ENCODE data around the gene MEI4. TPM values are rescaled to one million over a fixed set of nuclear protein-coding genes. Genes with fewer than 3 reads are reported as not detected.

MEI4 gene
- total RNA-seq, 4 donors from 2014 or later = 0.09 TPM; not detected in 3

- ATAC-seq (ENCODE audit: low FRiP score) = no peak
- DNase-seq (ENCODE audit: low spot score) = no peak
These were observed 181.8 kb downstream of the MEI4 start for GRCh38 chr6:77834591-77834996.

GRCh38 chr6:77837034-77837784 lies 184.4 kb downstream of the MEI4 start:
- ATAC-seq (ENCODE audit: low FRiP score) = no peak
- DNase-seq (ENCODE audit: low spot score) = no peak
- no peak for TF ChIP-seq CTCF (IDR thresholded peaks at IDR 0.05)

More at GRCh38 chr6:77834591-77834996, 181.8 kb downstream of the MEI4 start:
- no peak for TF ChIP-seq CTCF (IDR thresholded peaks at IDR 0.05)

- no peak for DNase-seq (ENCODE audit: low spot score)
- TF ChIP-seq CTCF (IDR thresholded peaks at IDR 0.05) = no peak
- no peak for ATAC-seq (ENCODE audit: low FRiP score)
These were observed 186.5 kb downstream of the MEI4 start for GRCh38 chr6:77839292-77839691.

- no peak for DNase-seq (ENCODE audit: low spot score)
- ATAC-seq (ENCODE audit: low FRiP score) = no peak
These were observed 192.0 kb downstream of the MEI4 start for GRCh38 chr6:77844822-77845221.

GRCh38 chr6:77853401-77853800 lies 200.6 kb downstream of the MEI4 start:
- DNase-seq (ENCODE audit: low spot score) = no peak
- ATAC-seq (ENCODE audit: low FRiP score) = no peak
- no peak for TF ChIP-seq CTCF (IDR thresholded peaks at IDR 0.05)

More at GRCh38 chr6:77844822-77845221, 192.0 kb downstream of the MEI4 start:
- TF ChIP-seq CTCF (IDR thresholded peaks at IDR 0.05) = no peak

GRCh38 chr6:77856391-77856790 lies 203.6 kb downstream of the MEI4 start:
- ATAC-seq (ENCODE audit: low FRiP score) = no peak
- no peak for DNase-seq (ENCODE audit: low spot score)
- no peak for TF ChIP-seq CTCF (IDR thresholded peaks at IDR 0.05)

GRCh38 chr6:77857421-77857820 lies 204.6 kb downstream of the MEI4 start:
- no peak for TF ChIP-seq CTCF (IDR thresholded peaks at IDR 0.05)
- DNase-seq (ENCODE audit: low spot score) = no peak
- ATAC-seq (ENCODE audit: low FRiP score) = no peak
